ENCODE data around the gene VIL1.

VIL1 gene

GRCh38 chr2:218422403-218423086 lies 3.6 kb downstream of the VIL1 start:
- no peaks in the 10 kb centered on the region for H3K4me1 ChIP-seq
- intact Hi-C loops (cut with DNase I; ENCODE audit: low total_unique reads) = no loop called here
- no peak for DNase-seq

DNA sequence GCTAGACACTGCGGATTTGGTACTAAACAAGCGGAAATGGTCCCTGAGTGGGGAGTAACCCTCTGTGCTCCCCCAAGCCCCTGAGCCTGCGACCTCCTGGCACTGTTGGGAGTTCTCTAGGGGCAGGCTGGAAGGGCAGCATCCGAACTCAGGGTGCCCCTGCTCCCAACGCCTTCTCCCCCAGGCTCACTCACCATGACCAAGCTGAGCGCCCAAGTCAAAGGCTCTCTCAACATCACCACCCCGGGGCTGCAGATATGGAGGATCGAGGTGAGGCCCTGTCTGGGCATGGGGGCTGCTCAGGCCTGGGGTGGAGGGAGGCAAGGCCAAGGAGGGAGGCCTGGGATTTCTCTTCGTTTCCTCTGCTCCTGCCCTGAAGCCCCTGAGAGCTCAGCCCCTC lies 4.7 kb downstream of the VIL1 start:
- Histone ChIP-seq H3K4me3 (no peak overlapping the region), H3K27me3 (peaks cover 0 to 7% of the 10 kb centered on the region in 2 donors), H3K9me3 (no peaks in the 10 kb centered on the region), H3K36me3 (no peaks in the 10 kb centered on the region), H3K27ac (no peak overlapping the region), H3K4me1 (no peaks in the 10 kb centered on the region)
- no peak for DNase-seq
- TF ChIP-seq, protein P1, sequence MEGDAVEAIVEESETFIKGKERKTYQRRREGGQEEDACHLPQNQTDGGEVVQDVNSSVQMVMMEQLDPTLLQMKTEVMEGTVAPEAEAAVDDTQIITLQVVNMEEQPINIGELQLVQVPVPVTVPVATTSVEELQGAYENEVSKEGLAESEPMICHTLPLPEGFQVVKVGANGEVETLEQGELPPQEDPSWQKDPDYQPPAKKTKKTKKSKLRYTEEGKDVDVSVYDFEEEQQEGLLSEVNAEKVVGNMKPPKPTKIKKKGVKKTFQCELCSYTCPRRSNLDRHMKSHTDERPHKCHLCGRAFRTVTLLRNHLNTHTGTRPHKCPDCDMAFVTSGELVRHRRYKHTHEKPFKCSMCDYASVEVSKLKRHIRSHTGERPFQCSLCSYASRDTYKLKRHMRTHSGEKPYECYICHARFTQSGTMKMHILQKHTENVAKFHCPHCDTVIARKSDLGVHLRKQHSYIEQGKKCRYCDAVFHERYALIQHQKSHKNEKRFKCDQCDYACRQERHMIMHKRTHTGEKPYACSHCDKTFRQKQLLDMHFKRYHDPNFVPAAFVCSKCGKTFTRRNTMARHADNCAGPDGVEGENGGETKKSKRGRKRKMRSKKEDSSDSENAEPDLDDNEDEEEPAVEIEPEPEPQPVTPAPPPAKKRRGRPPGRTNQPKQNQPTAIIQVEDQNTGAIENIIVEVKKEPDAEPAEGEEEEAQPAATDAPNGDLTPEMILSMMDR (IDR thresholded peaks at IDR 0.05) = no peak
- intact Hi-C loops (cut with DNase I; ENCODE audit: low total_unique reads) = no loop called here

More at GRCh38 chr2:218422403-218423086, 3.6 kb downstream of the VIL1 start:
- no peak overlapping the region for H3K27ac ChIP-seq
- H3K9me3 ChIP-seq = no peaks in the 10 kb centered on the region
- H3K27me3 ChIP-seq = peaks cover 0 to 12% of the 10 kb centered on the region in 2 donors
- TF ChIP-seq, protein P1 (IDR thresholded peaks at IDR 0.05) = no peak
- no peaks in the 10 kb centered on the region for H3K36me3 ChIP-seq
- no peak overlapping the region for H3K4me3 ChIP-seq

DNA sequence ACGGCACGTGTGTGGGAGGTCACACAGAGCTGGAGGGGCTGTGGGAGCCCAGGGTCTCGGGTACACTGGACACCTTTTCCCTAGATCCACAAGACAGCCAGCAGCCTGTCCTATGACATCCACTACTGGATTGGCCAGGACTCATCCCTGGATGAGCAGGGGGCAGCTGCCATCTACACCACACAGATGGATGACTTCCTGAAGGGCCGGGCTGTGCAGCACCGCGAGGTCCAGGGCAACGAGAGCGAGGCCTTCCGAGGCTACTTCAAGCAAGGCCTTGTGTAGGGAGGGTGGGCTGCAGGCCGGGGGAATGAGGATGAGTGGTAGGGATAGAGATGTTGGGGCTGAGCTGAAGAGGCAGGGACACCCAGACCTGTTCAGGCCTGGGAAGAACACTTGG lies 6.6 kb downstream of the VIL1 start:
- Histone ChIP-seq H3K4me3 (no peak overlapping the region), H3K36me3 (no peaks in the 10 kb centered on the region), H3K4me1 (no peaks in the 10 kb centered on the region), H3K27me3 (peaks cover 0 to 4% of the 10 kb centered on the region in 2 donors), H3K9me3 (no peaks in the 10 kb centered on the region), H3K27ac (no peak overlapping the region)
- DNase-seq = no peak
- TF ChIP-seq, protein P1 (IDR thresholded peaks at IDR 0.05) = no peak
- intact Hi-C loops (cut with DNase I; ENCODE audit: low total_unique reads) = no loop called here

- H3K27me3 ChIP-seq = peaks cover 0 to 4% of the 10 kb centered on the region in 2 donors
- H3K27ac ChIP-seq = no peak overlapping the region
- no peaks in the 10 kb centered on the region for H3K4me1 ChIP-seq
- H3K4me3 ChIP-seq = no peak overlapping the region
- H3K36me3 ChIP-seq = no peaks in the 10 kb centered on the region
- TF ChIP-seq, protein P1 (IDR thresholded peaks at IDR 0.05) = no peak
- no peak for DNase-seq
- intact Hi-C loops (cut with DNase I; ENCODE audit: low total_unique reads) = no loop called here
- no peaks in the 10 kb centered on the region for H3K9me3 ChIP-seq
Observed at GRCh38 chr2:218427741-218428140, 8.8 kb downstream of the VIL1 start.

DNA sequence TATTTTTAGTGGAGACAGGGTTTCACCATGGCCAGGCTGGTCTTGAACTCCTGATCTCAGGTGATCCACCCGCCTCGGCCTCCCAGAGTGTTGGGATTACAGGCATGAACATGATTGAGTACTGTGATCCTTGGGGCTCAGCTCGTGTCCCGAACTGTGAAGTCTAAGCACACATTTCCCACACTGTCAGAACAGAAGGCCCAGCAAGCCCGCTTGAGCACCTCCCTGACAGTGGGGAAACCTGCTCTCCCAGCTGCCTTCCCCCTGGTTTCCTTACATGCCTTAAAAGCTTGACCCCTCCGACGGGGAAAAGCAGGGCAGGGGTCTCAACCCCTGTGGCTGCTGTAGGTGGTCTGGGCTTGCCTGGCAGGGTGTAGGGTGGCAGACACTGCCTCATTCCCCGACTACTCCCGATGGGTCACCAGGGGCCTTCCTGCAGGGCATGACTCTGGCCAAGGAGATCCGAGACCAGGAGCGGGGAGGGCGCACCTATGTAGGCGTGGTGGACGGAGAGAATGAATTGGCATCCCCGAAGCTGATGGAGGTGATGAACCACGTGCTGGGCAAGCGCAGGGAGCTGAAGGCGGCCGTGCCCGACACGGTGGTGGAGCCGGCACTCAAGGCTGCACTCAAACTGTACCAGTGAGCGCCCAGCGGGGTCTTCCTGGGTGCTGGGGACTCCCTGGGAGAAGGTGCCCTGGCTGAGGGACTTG lies 10.1 kb downstream of the VIL1 start:
- TF ChIP-seq, protein P1 (IDR thresholded peaks at IDR 0.05) = no peak
- intact Hi-C loops (cut with DNase I; ENCODE audit: low total_unique reads) = no loop called here

More for the DNA sequence above, 10.1 kb downstream of the VIL1 start:
- DNase-seq = peak in 1 of 2 donors; percentile 58
- peaks cover 0 to 4% of the 10 kb centered on the region in 2 donors for H3K27me3 ChIP-seq
- no peaks in the 10 kb centered on the region for H3K9me3 ChIP-seq
- no peaks in the 10 kb centered on the region for H3K36me3 ChIP-seq
- no peak overlapping the region for H3K4me3 ChIP-seq
- no peak overlapping the region for H3K27ac ChIP-seq
- no peaks in the 10 kb centered on the region for H3K4me1 ChIP-seq
